Vagina (tissue), 2 donors: Measurements from ENCODE around the gene RAP1B.

Experiments
- POLR2A ChIP-seq, 2 donors: fragments of 450-650 bp; IDR thresholded peaks; one replicate each; pipeline ENCODE4 v1.6.1; 2017; ENCODE audit warnings: antibody characterized with exemption in 2 of 2, mild to moderate bottlenecking in 2 of 2, moderate library complexity in 2 of 2
- POLR2AphosphoS5 ChIP-seq, 2 donors: sonication (generic); formaldehyde crosslinking; IDR thresholded peaks; one replicate each; pipeline ENCODE4 v1.9.0; 2017; ENCODE audit warnings: antibody characterized with exemption in 2 of 2, mild to moderate bottlenecking in 2 of 2, low read depth in 1 of 2; ENCODE audit not compliant: insufficient read depth in 1 of 2
- TF ChIP-seq, protein P1 (sequence below), 3 experiments: fragments of 450-650 bp in 2 of 3; fragments of 200-600 bp in 1 of 3; sonication (generic) in 1 of 3; IDR thresholded peaks; one replicate each; pipeline ENCODE4 v1.5.1; 2017 to 2019; ENCODE audit warnings: antibody characterized with exemption in 3 of 3, mild to moderate bottlenecking in 2 of 3, moderate library complexity in 2 of 3

DNA sequence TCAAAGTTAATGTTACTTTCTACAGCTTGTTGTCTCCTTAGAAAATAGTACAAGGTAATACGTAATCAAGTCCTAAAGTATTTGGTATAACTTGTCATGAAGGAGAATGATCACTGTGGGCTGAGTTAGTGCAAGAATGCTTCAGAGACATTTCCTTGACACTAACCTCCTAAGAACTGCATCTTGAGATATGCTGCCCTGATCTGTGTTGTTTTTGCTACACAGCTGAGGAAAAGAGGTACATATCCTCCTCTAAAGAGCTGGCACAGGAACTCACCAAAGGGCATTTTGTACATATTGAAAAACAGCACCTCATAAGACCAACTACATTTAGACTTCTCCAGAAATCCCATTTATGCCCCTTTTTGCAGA lies 28.7 kb downstream of the RAP1B start:
- TF ChIP-seq, protein P1, sequence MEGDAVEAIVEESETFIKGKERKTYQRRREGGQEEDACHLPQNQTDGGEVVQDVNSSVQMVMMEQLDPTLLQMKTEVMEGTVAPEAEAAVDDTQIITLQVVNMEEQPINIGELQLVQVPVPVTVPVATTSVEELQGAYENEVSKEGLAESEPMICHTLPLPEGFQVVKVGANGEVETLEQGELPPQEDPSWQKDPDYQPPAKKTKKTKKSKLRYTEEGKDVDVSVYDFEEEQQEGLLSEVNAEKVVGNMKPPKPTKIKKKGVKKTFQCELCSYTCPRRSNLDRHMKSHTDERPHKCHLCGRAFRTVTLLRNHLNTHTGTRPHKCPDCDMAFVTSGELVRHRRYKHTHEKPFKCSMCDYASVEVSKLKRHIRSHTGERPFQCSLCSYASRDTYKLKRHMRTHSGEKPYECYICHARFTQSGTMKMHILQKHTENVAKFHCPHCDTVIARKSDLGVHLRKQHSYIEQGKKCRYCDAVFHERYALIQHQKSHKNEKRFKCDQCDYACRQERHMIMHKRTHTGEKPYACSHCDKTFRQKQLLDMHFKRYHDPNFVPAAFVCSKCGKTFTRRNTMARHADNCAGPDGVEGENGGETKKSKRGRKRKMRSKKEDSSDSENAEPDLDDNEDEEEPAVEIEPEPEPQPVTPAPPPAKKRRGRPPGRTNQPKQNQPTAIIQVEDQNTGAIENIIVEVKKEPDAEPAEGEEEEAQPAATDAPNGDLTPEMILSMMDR (IDR thresholded peaks at IDR 0.05) = no peak
- TF ChIP-seq POLR2A (IDR thresholded peaks at IDR 0.05) (no peak), POLR2AphosphoS5 (IDR thresholded peaks at IDR 0.05; ENCODE audit: insufficient read depth in 1 of 2, low read depth in 1 of 2) (no peak)
